CD14-positive monocyte (primary cell): ENCODE measurements around the gene SDC4. TPM values are rescaled to one million over a fixed set of nuclear protein-coding genes. Genes with fewer than 3 reads are reported as not detected.

Source experiments
- DNase-seq, 3 donors: peaks; one replicate each; pipeline ENCODE4 v3.0.0-alpha.2; 2011 to 2022
- H2AFZ ChIP-seq: 2 replicates; pipeline ENCODE4 v1.6.0; 2012; ENCODE audit warnings: mild to moderate bottlenecking, low read depth, low read length, inconsistent platforms; ENCODE audit not compliant: insufficient read depth, poor library complexity, severe bottlenecking
- H3K27ac ChIP-seq, 2 donors: 1 replicate in 1 of 2; 2 replicates in 1 of 2; pipeline ENCODE4 v1.5.1; 2012 to 2013; ENCODE audit warnings: low read length in 2 of 2, control low read depth in 1 of 2, inconsistent platforms in 1 of 2, low read depth in 1 of 2, mild to moderate bottlenecking in 1 of 2
- H3K27me3 ChIP-seq, 2 donors: one replicate each; pipeline versions ENCODE4 v1.6.0 to v1.6.1; 2011 to 2013; ENCODE audit warnings: low read length in 2 of 2; ENCODE audit not compliant: control insufficient read depth in 2 of 2, insufficient read depth in 2 of 2
- H3K36me3 ChIP-seq, 2 donors: replicated peaks in 1 of 2; 1 replicate in 1 of 2; 2 replicates in 1 of 2; pipeline versions ENCODE4 v1.5.1 to v1.6.1; 2012 to 2013; ENCODE audit warnings: low read length in 2 of 2, control low read depth in 1 of 2, inconsistent platforms in 1 of 2, mild to moderate bottlenecking in 1 of 2; ENCODE audit not compliant: insufficient read depth in 2 of 2, control insufficient read depth in 1 of 2
- H3K4me1 ChIP-seq, 2 donors: 1 replicate in 1 of 2; 2 replicates in 1 of 2; pipeline versions ENCODE4 v1.5.1 to v1.6.1; 2012 to 2013; ENCODE audit warnings: low read length in 2 of 2, control low read depth in 1 of 2, inconsistent platforms in 1 of 2, mild to moderate bottlenecking in 1 of 2, moderate library complexity in 1 of 2; ENCODE audit not compliant: insufficient read depth in 2 of 2, control insufficient read depth in 1 of 2
- H3K4me2 ChIP-seq: replicated peaks from 2 replicates; pipeline ENCODE3; 2012; ENCODE audit warnings: low read length, moderate library complexity, mild to moderate bottlenecking; ENCODE audit not compliant: poor library complexity, severe bottlenecking; ENCODE audit errors: extremely low read depth
- H3K4me3 ChIP-seq, 3 experiments: fragments of 200-600 bp in 1 of 3; sonication (generic) in 1 of 3; replicated peaks in 1 of 3; 1 replicate in 2 of 3; 2 replicates in 1 of 3; pipeline ENCODE4 v1.5.1; 2011 to 2013; ENCODE audit warnings: low read length in 3 of 3, mild to moderate bottlenecking in 3 of 3, control low read depth in 2 of 3, low read depth in 2 of 3, inconsistent platforms in 1 of 3, moderate library complexity in 1 of 3
- H3K79me2 ChIP-seq: 2 replicates; pipeline ENCODE4 v1.6.0; 2012; ENCODE audit warnings: mild to moderate bottlenecking, control low read depth, inconsistent platforms, low read length, moderate library complexity; ENCODE audit not compliant: insufficient read depth
- H3K9ac ChIP-seq: 2 replicates; pipeline ENCODE4 v1.6.0; 2017; ENCODE audit warnings: low read length, mild to moderate bottlenecking; ENCODE audit not compliant: insufficient read depth, poor library complexity, severe bottlenecking
- H3K9me3 ChIP-seq, 2 donors: replicated peaks in 1 of 2; 1 replicate in 1 of 2; 2 replicates in 1 of 2; pipeline versions ENCODE4 v1.5.1 to v1.6.1; 2012 to 2013; ENCODE audit warnings: low read length in 2 of 2, control low read depth in 1 of 2; ENCODE audit not compliant: control insufficient read depth in 1 of 2, insufficient read depth in 1 of 2
- H4K20me1 ChIP-seq: 2 replicates; pipeline ENCODE4 v1.6.0; 2012; ENCODE audit warnings: mild to moderate bottlenecking, low read length, control low read depth, moderate library complexity; ENCODE audit not compliant: insufficient read depth
- H3K27ac Mint-ChIP-seq, 7 donors: one replicate each; pipeline ENCODE4 v1.8.0; 2020; ENCODE audit warnings: mild to moderate bottlenecking in 7 of 7, mixed read lengths in 7 of 7, moderate library complexity in 6 of 7, inconsistent platforms in 2 of 7
- H3K27me3 Mint-ChIP-seq, 3 donors: one replicate each; pipeline ENCODE4 v1.8.0; 2021 to 2022; ENCODE audit warnings: low read depth in 3 of 3, mild to moderate bottlenecking in 3 of 3, mixed read lengths in 3 of 3, moderate library complexity in 3 of 3, inconsistent platforms in 1 of 3
- H3K36me3 Mint-ChIP-seq, 2 donors: one replicate each; pipeline ENCODE4 v1.8.0; 2020; ENCODE audit warnings: mixed read lengths in 2 of 2, inconsistent platforms in 1 of 2, mild to moderate bottlenecking in 1 of 2
- H3K4me1 Mint-ChIP-seq: one replicate; pipeline ENCODE4 v1.8.0; 2020; ENCODE audit warnings: mild to moderate bottlenecking, mixed read lengths
- H3K4me3 Mint-ChIP-seq, 2 donors: one replicate each; pipeline ENCODE4 v1.8.0; 2020; ENCODE audit warnings: mild to moderate bottlenecking in 2 of 2, mixed read lengths in 2 of 2, moderate library complexity in 1 of 2
- H3K9me3 Mint-ChIP-seq, 7 donors: one replicate each; pipeline ENCODE4 v1.8.0; 2020 to 2022; ENCODE audit warnings: mixed read lengths in 7 of 7, mild to moderate bottlenecking in 6 of 7, moderate library complexity in 6 of 7, inconsistent platforms in 2 of 7
- CTCF ChIP-seq: fragments of 200-600 bp; IDR thresholded peaks from one replicate; pipeline ENCODE4 v1.8.0; 2022; ENCODE audit warnings: antibody characterized with exemption, mild to moderate bottlenecking
- WGBS: methylation state at CpG from one replicate; pipeline ENCODE4 v1.1.5; 2013; ENCODE audit warnings: missing lambda C conversion rate; ENCODE audit not compliant: insufficient coverage; 5-methylcytosine and 5-hydroxymethylcytosine counted together
- intact Hi-C, 2 donors: fragments of 100-400 bp; cut with micrococcal nuclease; formaldehyde crosslinking; loops; one replicate each; pipeline versions ENCODE4 v1.15.0 to v1.15.1; 2023
- polyA plus RNA-seq, 3 donors: library from polyadenylated mRNA; depleted of rRNA in 1 of 3; unstranded in 2 of 3; stranded (reverse) in 1 of 3; fragments of 300-500 nt in 2 of 3; fragments of >200 nt in 1 of 3; fragmentation: Illumina TruSeq in 2 of 3; gene quantifications; 1 replicate in 2 of 3; 2 replicates in 1 of 3; pipeline ENCODE4 v1.2.3, GENCODE V29; 2012 to 2021

The SDC4 gene
- polyA plus RNA-seq, 3 donors: 1.6 to 5.1 (median 1.9) TPM

GRCh38 chr20:45350217-45350616 lies 2.0 kb upstream of the SDC4 start:
- Mint-ChIP-seq H3K27me3 (peaks cover 8 to 26% (median 15%) of the 10 kb centered on the region in 3 donors), H3K4me1 (peaks cover 32% of the 10 kb centered on the region)
- WGBS: 0% methylated on average over 1 of the region's 1 CpG

GRCh38 chr20:45347297-45347935 lies 808 bp downstream of the SDC4 start:
- peaks cover 0 to 12% of the 10 kb centered on the region in 2 donors for H3K36me3 Mint-ChIP-seq
- TF ChIP-seq CTCF: no peak
- peaks cover 10 to 26% (median 18%) of the 10 kb centered on the region in 3 donors for H3K27me3 Mint-ChIP-seq
- peak overlapping the region in 5 of 7 donors; percentile 54 to 79 (median 71) for H3K27ac Mint-ChIP-seq
- no peaks in the 10 kb centered on the region for H3K9me3 ChIP-seq
- H2AFZ ChIP-seq: peak overlapping the region; percentile 85
- peaks cover 8% of the 10 kb centered on the region for H3K79me2 ChIP-seq
- peak overlapping the region; percentile 55 to 76 (median 61) for H3K4me3 ChIP-seq
- H3K4me1 ChIP-seq: peaks cover 29 to 51% of the 10 kb centered on the region in 2 donors
- H3K4me2 ChIP-seq: peak overlapping the region; percentile 90
- H3K36me3 ChIP-seq: no peaks in the 10 kb centered on the region
- no peaks in the 10 kb centered on the region for H4K20me1 ChIP-seq
- no peak for DNase-seq
- peak overlapping the region; percentile 85 to 88 for H3K4me3 Mint-ChIP-seq
- H3K27me3 ChIP-seq: peaks cover 0 to 9% of the 10 kb centered on the region in 2 donors
- peaks cover 0 to 3% (median 0%) of the 10 kb centered on the region in 7 donors for H3K9me3 Mint-ChIP-seq
- peak overlapping the region; percentile 67 for H3K9ac ChIP-seq
- WGBS: 0% methylated on average over 1 of the region's 10 CpGs
- peaks cover 50% of the 10 kb centered on the region for H3K4me1 Mint-ChIP-seq
- intact Hi-C loops: no loop called here
- peak overlapping the region in 1 of 2 donors; percentile 60 for H3K27ac ChIP-seq

More at GRCh38 chr20:45350217-45350616, 2.0 kb upstream of the SDC4 start:
- Histone ChIP-seq H3K4me2 (no peak overlapping the region), H3K36me3 (no peaks in the 10 kb centered on the region), H3K27ac (no peak overlapping the region), H3K9ac (no peak overlapping the region), H3K4me1 (peaks cover 13 to 31% of the 10 kb centered on the region in 2 donors), H3K4me3 (no peak overlapping the region), H3K9me3 (no peaks in the 10 kb centered on the region), H2AFZ (no peak overlapping the region), H4K20me1 (no peaks in the 10 kb centered on the region), H3K27me3 (peaks cover 0 to 9% of the 10 kb centered on the region in 2 donors), H3K79me2 (peaks cover 8% of the 10 kb centered on the region)
- no peak for TF ChIP-seq CTCF
- intact Hi-C loops: no loop called here
- Mint-ChIP-seq H3K4me3 (no peak overlapping the region), H3K36me3 (peaks cover 0 to 12% of the 10 kb centered on the region in 2 donors), H3K27ac (no peak overlapping the region), H3K9me3 (peaks cover 0 to 3% (median 0%) of the 10 kb centered on the region in 7 donors)
- no peak for DNase-seq
